Measurements from ENCODE around the gene DNAH2. TPM values are rescaled to one million over a fixed set of nuclear protein-coding genes. Genes with fewer than 3 reads are reported as not detected.

Gene DNAH2
- polyA plus RNA-seq, 1 of the 3 experiments (the other 2 are of a cell fraction) = 0.13 TPM

DNA sequence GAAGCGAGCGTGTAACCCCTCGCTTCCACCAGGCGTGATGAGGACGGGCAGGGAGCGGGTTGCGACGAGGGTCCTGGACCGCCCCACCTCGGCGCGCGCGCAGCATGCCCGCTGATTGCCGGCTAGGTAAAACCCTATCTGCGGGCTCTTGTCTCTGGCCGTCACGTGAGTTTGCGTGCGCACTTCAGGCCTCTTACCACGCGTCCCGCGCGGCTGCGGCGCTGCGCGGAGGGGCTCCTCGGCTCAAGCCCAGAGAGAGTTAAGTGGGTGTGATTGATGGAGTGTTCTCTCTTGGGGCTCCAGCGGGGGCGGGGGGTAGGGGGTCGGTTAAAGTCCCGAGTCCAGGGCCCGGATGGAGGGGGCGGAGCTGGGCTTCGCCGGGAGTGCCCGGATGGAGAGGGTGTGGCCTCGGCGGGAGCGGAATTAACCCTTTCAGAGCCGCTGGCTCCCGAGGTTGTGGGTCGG is 124.4 kb downstream of the DNAH2 start (continued):
- no peak for TF ChIP-seq EP300 (IDR thresholded peaks at IDR 0.05; ENCODE audit: borderline replicate concordance in 1 of 2, low read depth in 1 of 2, low read length in 1 of 2)
- TF ChIP-seq RXRA (IDR thresholded peaks at IDR 0.05; ENCODE audit: borderline replicate concordance, low read depth) = no peak
- TF ChIP-seq, protein P1, sequence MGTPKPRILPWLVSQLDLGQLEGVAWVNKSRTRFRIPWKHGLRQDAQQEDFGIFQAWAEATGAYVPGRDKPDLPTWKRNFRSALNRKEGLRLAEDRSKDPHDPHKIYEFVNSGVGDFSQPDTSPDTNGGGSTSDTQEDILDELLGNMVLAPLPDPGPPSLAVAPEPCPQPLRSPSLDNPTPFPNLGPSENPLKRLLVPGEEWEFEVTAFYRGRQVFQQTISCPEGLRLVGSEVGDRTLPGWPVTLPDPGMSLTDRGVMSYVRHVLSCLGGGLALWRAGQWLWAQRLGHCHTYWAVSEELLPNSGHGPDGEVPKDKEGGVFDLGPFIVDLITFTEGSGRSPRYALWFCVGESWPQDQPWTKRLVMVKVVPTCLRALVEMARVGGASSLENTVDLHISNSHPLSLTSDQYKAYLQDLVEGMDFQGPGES (IDR thresholded peaks at IDR 0.05; ENCODE audit: low read depth, low read length) = no peak

DNA sequence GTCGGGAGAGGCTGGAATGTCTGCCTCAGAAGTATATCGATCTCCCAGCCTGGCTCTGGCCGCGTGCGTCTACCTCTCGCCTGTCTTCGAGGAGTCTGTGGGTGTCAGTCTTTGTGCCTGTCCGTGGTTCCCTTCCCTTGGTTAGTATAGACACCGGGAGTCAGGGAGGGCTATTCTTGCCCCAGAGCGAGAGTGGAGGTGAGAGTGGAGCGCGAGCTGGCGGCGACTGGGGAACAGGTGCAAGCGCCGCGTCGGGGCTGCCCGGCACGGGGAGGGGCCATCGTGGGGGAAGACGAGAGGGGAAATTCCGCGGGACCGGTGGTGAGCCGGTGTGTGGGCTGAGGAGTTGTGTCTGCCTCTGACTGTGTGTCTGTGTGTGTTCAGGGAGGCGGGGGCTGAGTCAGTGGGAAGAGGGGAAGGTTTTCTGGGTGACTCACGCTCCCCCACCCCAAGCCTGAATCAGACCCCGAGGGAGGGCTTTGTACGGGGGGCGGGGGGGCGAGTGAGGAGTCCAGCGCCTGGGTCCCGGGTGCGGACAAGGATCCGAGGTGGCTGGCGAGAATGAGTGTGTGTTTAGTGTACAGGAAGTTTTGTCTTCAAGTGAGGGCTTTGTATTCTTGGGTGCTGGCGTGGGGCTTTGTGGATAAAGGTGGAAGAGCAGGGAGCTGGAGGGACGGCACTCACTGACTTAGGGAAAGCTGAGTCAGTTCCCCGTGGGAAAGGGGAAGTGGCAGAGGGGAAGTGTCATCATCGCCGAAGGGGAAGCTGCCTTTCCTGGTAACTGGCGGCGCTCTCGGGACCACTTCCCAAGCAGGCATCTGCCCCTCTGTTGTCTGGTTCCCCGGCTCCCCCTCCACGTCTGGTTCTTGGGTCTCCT is 125.1 kb downstream of the DNAH2 start:
- peaks cover 36 to 43% of the 10 kb centered on the region in 2 experiments for H3K4me1 ChIP-seq (ENCODE audit: control insufficient read depth in 1 of 2, insufficient read depth in 2 of 2, low read depth in 1 of 2, low read length in 1 of 2)
- H3K79me2 ChIP-seq (ENCODE audit: insufficient read depth) = peaks cover 64% of the 10 kb centered on the region
- H3K9me3 ChIP-seq = no peaks in the 10 kb centered on the region
- ChIA-PET POLR2A (interaction anchor here (0.7 to 2.2 kb wide), 5 partner anchors 9 to 155 kb away, joined by 3 to 9 read pairs (median 4); partner anchors contain the start of genes CHD3, CYB5D1, KDM6B and NAA38), CTCF (interaction anchor here (0.6 to 4.1 kb wide), 8 partner anchors 8 to 99 kb away, joined by 3 to 37 read pairs (median 4); partner anchors contain the start of genes KDM6B and NAA38)
- peaks cover 8 to 29% of the 10 kb centered on the region in 2 experiments for H3K36me3 ChIP-seq (replicated peaks in 1 of 2; ENCODE audit: control insufficient read depth in 1 of 2, insufficient read depth in 2 of 2, low read length in 1 of 2)
- H4K20me1 ChIP-seq (ENCODE audit: insufficient read depth) = peaks cover 46% of the 10 kb centered on the region
- H3K27ac ChIP-seq (ENCODE audit: low read depth in 2 of 2, low read length in 1 of 2) = peak overlapping the region; percentile 95 to 100
- peak overlapping the region; percentile 92 for H3K4me2 ChIP-seq
- H2AFZ ChIP-seq (ENCODE audit: low read depth) = no peak overlapping the region
- H3K9me2 ChIP-seq = no peaks in the 10 kb centered on the region
- peaks cover 37% of the 10 kb centered on the region for H3F3A ChIP-seq (replicated peaks; ENCODE audit: insufficient read depth)
- DNase-seq = no peak
- peak overlapping the region; percentile 99 for H3K9ac ChIP-seq
- WGBS (ENCODE audit: low lambda C conversion rate) = under 1% methylated on average over 34 of the region's 47 CpGs
- no peaks in the 10 kb centered on the region for H3K27me3 ChIP-seq (ENCODE audit: insufficient read depth)
- H3K4me3 ChIP-seq (ENCODE audit: low read depth in 2 of 2, low read length in 1 of 2) = peak overlapping the region; percentile 66 to 67
- TF ChIP-seq, protein P2, sequence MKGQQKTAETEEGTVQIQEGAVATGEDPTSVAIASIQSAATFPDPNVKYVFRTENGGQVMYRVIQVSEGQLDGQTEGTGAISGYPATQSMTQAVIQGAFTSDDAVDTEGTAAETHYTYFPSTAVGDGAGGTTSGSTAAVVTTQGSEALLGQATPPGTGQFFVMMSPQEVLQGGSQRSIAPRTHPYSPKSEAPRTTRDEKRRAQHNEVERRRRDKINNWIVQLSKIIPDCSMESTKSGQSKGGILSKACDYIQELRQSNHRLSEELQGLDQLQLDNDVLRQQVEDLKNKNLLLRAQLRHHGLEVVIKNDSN (IDR thresholded peaks at IDR 0.05; ENCODE audit: borderline replicate concordance, low read depth) = no peak
- no peak for TF ChIP-seq YY1 (IDR thresholded peaks at IDR 0.05; ENCODE audit: low read depth)
- TF ChIP-seq, protein P3, sequence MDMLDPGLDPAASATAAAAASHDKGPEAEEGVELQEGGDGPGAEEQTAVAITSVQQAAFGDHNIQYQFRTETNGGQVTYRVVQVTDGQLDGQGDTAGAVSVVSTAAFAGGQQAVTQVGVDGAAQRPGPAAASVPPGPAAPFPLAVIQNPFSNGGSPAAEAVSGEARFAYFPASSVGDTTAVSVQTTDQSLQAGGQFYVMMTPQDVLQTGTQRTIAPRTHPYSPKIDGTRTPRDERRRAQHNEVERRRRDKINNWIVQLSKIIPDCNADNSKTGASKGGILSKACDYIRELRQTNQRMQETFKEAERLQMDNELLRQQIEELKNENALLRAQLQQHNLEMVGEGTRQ (IDR thresholded peaks at IDR 0.05; ENCODE audit: borderline replicate concordance, low read depth, low read length) = no peak
- TF ChIP-seq, protein P1 (IDR thresholded peaks at IDR 0.05; ENCODE audit: low read depth, low read length) = no peak
- peak; percentile 21; the same call in 1 of the 2 replicates for TF ChIP-seq TCF12 (IDR thresholded peaks at IDR 0.05)
- TF ChIP-seq, protein P4, sequence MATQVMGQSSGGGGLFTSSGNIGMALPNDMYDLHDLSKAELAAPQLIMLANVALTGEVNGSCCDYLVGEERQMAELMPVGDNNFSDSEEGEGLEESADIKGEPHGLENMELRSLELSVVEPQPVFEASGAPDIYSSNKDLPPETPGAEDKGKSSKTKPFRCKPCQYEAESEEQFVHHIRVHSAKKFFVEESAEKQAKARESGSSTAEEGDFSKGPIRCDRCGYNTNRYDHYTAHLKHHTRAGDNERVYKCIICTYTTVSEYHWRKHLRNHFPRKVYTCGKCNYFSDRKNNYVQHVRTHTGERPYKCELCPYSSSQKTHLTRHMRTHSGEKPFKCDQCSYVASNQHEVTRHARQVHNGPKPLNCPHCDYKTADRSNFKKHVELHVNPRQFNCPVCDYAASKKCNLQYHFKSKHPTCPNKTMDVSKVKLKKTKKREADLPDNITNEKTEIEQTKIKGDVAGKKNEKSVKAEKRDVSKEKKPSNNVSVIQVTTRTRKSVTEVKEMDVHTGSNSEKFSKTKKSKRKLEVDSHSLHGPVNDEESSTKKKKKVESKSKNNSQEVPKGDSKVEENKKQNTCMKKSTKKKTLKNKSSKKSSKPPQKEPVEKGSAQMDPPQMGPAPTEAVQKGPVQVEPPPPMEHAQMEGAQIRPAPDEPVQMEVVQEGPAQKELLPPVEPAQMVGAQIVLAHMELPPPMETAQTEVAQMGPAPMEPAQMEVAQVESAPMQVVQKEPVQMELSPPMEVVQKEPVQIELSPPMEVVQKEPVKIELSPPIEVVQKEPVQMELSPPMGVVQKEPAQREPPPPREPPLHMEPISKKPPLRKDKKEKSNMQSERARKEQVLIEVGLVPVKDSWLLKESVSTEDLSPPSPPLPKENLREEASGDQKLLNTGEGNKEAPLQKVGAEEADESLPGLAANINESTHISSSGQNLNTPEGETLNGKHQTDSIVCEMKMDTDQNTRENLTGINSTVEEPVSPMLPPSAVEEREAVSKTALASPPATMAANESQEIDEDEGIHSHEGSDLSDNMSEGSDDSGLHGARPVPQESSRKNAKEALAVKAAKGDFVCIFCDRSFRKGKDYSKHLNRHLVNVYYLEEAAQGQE (IDR thresholded peaks at IDR 0.05; ENCODE audit: low read depth, low read length) = no peak
- TF ChIP-seq, protein P5, sequence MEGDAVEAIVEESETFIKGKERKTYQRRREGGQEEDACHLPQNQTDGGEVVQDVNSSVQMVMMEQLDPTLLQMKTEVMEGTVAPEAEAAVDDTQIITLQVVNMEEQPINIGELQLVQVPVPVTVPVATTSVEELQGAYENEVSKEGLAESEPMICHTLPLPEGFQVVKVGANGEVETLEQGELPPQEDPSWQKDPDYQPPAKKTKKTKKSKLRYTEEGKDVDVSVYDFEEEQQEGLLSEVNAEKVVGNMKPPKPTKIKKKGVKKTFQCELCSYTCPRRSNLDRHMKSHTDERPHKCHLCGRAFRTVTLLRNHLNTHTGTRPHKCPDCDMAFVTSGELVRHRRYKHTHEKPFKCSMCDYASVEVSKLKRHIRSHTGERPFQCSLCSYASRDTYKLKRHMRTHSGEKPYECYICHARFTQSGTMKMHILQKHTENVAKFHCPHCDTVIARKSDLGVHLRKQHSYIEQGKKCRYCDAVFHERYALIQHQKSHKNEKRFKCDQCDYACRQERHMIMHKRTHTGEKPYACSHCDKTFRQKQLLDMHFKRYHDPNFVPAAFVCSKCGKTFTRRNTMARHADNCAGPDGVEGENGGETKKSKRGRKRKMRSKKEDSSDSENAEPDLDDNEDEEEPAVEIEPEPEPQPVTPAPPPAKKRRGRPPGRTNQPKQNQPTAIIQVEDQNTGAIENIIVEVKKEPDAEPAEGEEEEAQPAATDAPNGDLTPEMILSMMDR (IDR thresholded peaks at IDR 0.05) = no peak
- peak; percentile 89 for TF ChIP-seq FOSL2 (IDR thresholded peaks at IDR 0.05; ENCODE audit: borderline replicate concordance, low read depth)
- peak; percentile 9; the same call in 1 of the 2 replicates for TF ChIP-seq ELF1 (IDR thresholded peaks at IDR 0.05)
- no peak for TF ChIP-seq FOXM1 (IDR thresholded peaks at IDR 0.05; ENCODE audit: low read depth)
- peak; percentile 90 for TF ChIP-seq JUND (IDR thresholded peaks at IDR 0.05)
- TF ChIP-seq SMC3 (IDR thresholded peaks at IDR 0.05; ENCODE audit: low read depth, low read length) = no peak
- TF ChIP-seq GABPA (IDR thresholded peaks at IDR 0.05; ENCODE audit: low read depth) = peak; percentile 29; the same call in 1 of the 2 replicates
- TF ChIP-seq RFX5 (IDR thresholded peaks at IDR 0.05; ENCODE audit: low read length) = no peak
- TF ChIP-seq EZH2phosphoT487 (IDR thresholded peaks at IDR 0.05; ENCODE audit: borderline replicate concordance, low read depth) = no peak
- TF ChIP-seq NRF1 (IDR thresholded peaks at IDR 0.05; ENCODE audit: low read depth, low read length) = no peak
- no peak for TF ChIP-seq NFIC (IDR thresholded peaks at IDR 0.05; ENCODE audit: borderline replicate concordance)
- no peak for TF ChIP-seq MEF2A (IDR thresholded peaks at IDR 0.05; ENCODE audit: borderline replicate concordance, low read depth)

Data from SK-N-SH (cell line).